Measurements from ENCODE around the gene CCDC197. TPM values are rescaled to one million over a fixed set of nuclear protein-coding genes. Genes with fewer than 3 reads are reported as not detected.

Gene CCDC197
- total and polyA plus RNA-seq, 9 of the 15 experiments (the other 6 are each of a cell fraction or from before 2014, with no cell fraction given) = not detected

GRCh38 chr14:94026173-94026888 is 29.2 kb downstream of the CCDC197 start, which contains the start of gene OTUB2:
Gene OTUB2, plus strand, starts transcription at chr14:94026340. Its CDS starts 198 bp downstream, at chr14:94026538.
- Histone ChIP-seq H3K9ac (ENCODE audit: insufficient read depth in 1 of 2, low read depth in 2 of 2, low read length in 2 of 2) (peak within 1 kb of the TSS in 1 of 2 experiments; percentile 28; a peak in 1 of 4 replicates), H3K27me3 (ENCODE audit: control insufficient read depth in 2 of 2, insufficient read depth in 2 of 2, low read length in 2 of 2) (peaks cover 0 to 5% of the 10 kb centered on the region in 2 experiments; a peak in 1 of 5 replicates), H3K36me3 (ENCODE audit: control insufficient read depth, insufficient read depth, low read length) (no peaks in the 10 kb centered on the region), H3K9me3 (replicated peaks; ENCODE audit: control insufficient read depth, insufficient read depth, low read depth, low read length) (no peaks in the 10 kb centered on the region), H3K27ac (ENCODE audit: extremely low read depth, low read depth, low read length) (no peak within 1 kb of the TSS), H3K9me1 (ENCODE audit: control insufficient read depth, insufficient read depth, low read length) (no peaks in the 10 kb centered on the region), H3K4me1 (replicated peaks in 1 of 2; ENCODE audit: control insufficient read depth in 2 of 2, insufficient read depth in 2 of 2, low read length in 2 of 2) (peaks cover 0 to 7% of the 10 kb centered on the region in 2 experiments; a peak in 1 of 5 replicates), H3K79me2 (ENCODE audit: control insufficient read depth, insufficient read depth, low read length) (no peaks in the 10 kb centered on the region), H4K20me1 (replicated peaks; ENCODE audit: control insufficient read depth, insufficient read depth, low read length) (peaks cover 6% of the 10 kb centered on the region; the same call in 1 of the 2 replicates), H3K4me2 (ENCODE audit: insufficient read depth, low read length) (peak within 1 kb of the TSS; percentile 52), H2AFZ (ENCODE audit: low read depth, low read length) (peak within 1 kb of the TSS; percentile 89), H3K4me3 (peak within 1 kb of the TSS; percentile 37)
- ChIA-PET POLR2A (interaction anchor here (0.7 kb wide), 1 partner anchor 821 kb away, joined by 3 read pairs; no protein-coding TSS in a partner anchor), CTCF (ENCODE audit: low intra/inter-chr PET ratio) (no interaction called here)
- no TSS peak for BruUV-seq (replicated peaks)
- WGBS (ENCODE audit: insufficient coverage, low coverage, missing lambda C conversion rate) = 4% methylated on average over 15 of the region's 74 CpGs
- peak; percentile 98 for FAIRE-seq
- DNase-seq (ENCODE audit: extremely low read depth in 1 of 4, low spot score in 3 of 4) = peak; percentile 94 to 99 (median 98)
- intact Hi-C loops (cut with micrococcal nuclease) (no loop called here), in situ Hi-C loops (cut with MboI) (no loop called here)
- peak; percentile 100 for ATAC-seq
- no peak for TF ChIP-seq LARP7 (IDR thresholded peaks at IDR 0.05)
- TF ChIP-seq KLF16 (IDR thresholded peaks at IDR 0.05) = no peak
- no peak for TF ChIP-seq U2AF1 (optimal IDR thresholded peaks at IDR 0.05; ENCODE audit: low read depth, low read length)
- TF ChIP-seq KAT2B (IDR thresholded peaks at IDR 0.05; ENCODE audit: low read depth, low read length) = no peak
- no peak for TF ChIP-seq ZSCAN29 (IDR thresholded peaks at IDR 0.05)
- no peak for TF ChIP-seq ZBTB33 (CRISPR knock-in tag; IDR thresholded peaks at IDR 0.05)
- TF ChIP-seq NCOA6 (IDR thresholded peaks at IDR 0.05) = peak; percentile 49; the same call in 1 of the 2 replicates
- no peak for TF ChIP-seq ILK (tag; IDR thresholded peaks at IDR 0.05; ENCODE audit: borderline replicate concordance, low read depth)
- TF ChIP-seq ZFX (CRISPR knock-in tag; IDR thresholded peaks at IDR 0.05) = no peak
- no peak for TF ChIP-seq TSHZ1 (CRISPR knock-in tag; IDR thresholded peaks at IDR 0.05)
- no peak for TF ChIP-seq SMARCE1 (IDR thresholded peaks at IDR 0.05)
- TF ChIP-seq PYGO2 (tag; IDR thresholded peaks at IDR 0.05) = no peak
- no peak for TF ChIP-seq XRCC3 (IDR thresholded peaks at IDR 0.05)
- TF ChIP-seq RFX1 (IDR thresholded peaks at IDR 0.05) = no peak
- TF ChIP-seq HOMEZ (CRISPR knock-in tag; IDR thresholded peaks at IDR 0.05) = no peak
